Left ventricle myocardium inferior (tissue), 1 donor: Measurements from ENCODE around the gene SNAP29. TPM values are rescaled to one million over a fixed set of nuclear protein-coding genes. Genes with fewer than 3 reads are reported as not detected.
"Not testable (repeated sequence)": the region's sequence is repeated elsewhere in the genome, so short reads cannot be mapped to it uniquely, and the experiment has no call there.

Experiments
- DNase-seq: peaks from one replicate; pipeline ENCODE4 v3.0.0-alpha.2; 2020
- H3K27ac ChIP-seq: fragments of 200-600 bp; replicated peaks from 2 replicates; pipeline ENCODE4 v1.8.0; 2021
- H3K27me3 ChIP-seq: fragments of 200-600 bp; 2 replicates; pipeline ENCODE4 v1.8.0; 2021; ENCODE audit warnings: low read depth
- H3K36me3 ChIP-seq: fragments of 200-600 bp; 2 replicates; pipeline ENCODE4 v1.8.0; 2021
- H3K4me1 ChIP-seq: fragments of 200-600 bp; 2 replicates; pipeline ENCODE4 v1.8.0; 2021
- H3K4me3 ChIP-seq: fragments of 200-600 bp; 2 replicates; pipeline ENCODE4 v1.8.0; 2021; ENCODE audit warnings: mild to moderate bottlenecking, moderate library complexity
- H3K9me3 ChIP-seq: fragments of 200-600 bp; replicated peaks from 2 replicates; pipeline ENCODE4 v1.8.0; 2021
- CTCF ChIP-seq: fragments of 200-600 bp; IDR thresholded peaks from 2 replicates; pipeline ENCODE4 v1.8.0; 2021; ENCODE audit warnings: antibody characterized with exemption, mild to moderate bottlenecking, borderline replicate concordance
- intact Hi-C: fragments of 100-400 bp; cut with micrococcal nuclease; formaldehyde crosslinking; loops from one replicate; pipeline ENCODE4 v1.11.0; 2022
- total RNA-seq: library from RNA; stranded (reverse); fragmentation: NEBNext Ultra II Directional; extraction: Animal tissue kit (Norgen Biotek cat#: 25700); gene quantifications from one replicate; pipeline ENCODE4 v1.2.1, GENCODE V29; 2021
- donor health status: DM: no; HTN: yes; CAD: no; lungs with severe emphysema.

SNAP29 gene
- total RNA-seq, 1 donor from 2014 or later: 25.8 TPM

DNA sequence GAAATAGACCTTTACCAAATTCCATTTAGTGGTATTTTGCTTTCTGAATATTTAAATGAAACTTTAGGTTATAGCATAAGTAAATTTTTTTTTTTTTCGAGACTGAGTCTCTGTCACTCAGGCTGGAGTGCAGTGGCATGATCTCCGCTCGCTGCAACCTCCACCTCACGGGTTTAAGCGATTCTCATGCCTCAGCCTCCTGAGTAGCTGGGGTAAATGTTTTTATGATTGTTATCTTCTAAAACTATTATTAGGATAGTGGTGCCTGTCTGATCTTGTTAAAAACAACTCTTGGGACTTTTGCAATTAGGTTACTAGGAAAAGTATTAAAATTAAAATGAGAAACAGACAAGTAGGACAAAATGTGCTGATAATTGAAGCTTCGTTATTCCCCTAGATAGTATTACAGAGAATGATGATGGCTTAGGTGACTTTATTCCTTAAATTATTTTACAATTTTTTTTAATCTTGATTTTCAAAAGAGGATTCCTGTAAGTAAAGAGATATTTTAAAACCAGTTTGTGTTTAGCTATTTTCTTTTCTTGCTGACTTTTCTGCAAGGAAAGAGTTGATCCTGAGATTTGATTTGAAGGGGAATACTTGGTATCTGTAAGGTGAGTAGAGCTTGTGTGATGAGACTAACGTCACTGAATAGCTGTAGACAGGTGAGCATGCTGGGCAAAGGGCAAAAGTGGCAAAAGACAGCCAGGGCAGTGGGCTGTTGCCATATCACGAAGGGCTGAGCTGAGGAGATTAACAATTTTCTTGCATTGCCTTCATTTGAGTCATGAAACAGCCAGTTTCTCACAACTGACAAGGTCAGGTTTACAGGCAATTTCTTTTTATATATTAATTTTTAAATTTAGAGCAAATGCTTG, 79.2 kb downstream of the SNAP29 start:
- H3K27ac ChIP-seq: no peak overlapping the region
- TF ChIP-seq CTCF: no peak
- peaks cover 36% of the 10 kb centered on the region for H3K36me3 ChIP-seq
- intact Hi-C loops: no loop called here
- H3K27me3 ChIP-seq: no peaks in the 10 kb centered on the region
- H3K4me1 ChIP-seq: peaks cover 73% of the 10 kb centered on the region
- no peak overlapping the region for H3K4me3 ChIP-seq
- DNase-seq: no peak
- no peaks in the 10 kb centered on the region for H3K9me3 ChIP-seq

DNA sequence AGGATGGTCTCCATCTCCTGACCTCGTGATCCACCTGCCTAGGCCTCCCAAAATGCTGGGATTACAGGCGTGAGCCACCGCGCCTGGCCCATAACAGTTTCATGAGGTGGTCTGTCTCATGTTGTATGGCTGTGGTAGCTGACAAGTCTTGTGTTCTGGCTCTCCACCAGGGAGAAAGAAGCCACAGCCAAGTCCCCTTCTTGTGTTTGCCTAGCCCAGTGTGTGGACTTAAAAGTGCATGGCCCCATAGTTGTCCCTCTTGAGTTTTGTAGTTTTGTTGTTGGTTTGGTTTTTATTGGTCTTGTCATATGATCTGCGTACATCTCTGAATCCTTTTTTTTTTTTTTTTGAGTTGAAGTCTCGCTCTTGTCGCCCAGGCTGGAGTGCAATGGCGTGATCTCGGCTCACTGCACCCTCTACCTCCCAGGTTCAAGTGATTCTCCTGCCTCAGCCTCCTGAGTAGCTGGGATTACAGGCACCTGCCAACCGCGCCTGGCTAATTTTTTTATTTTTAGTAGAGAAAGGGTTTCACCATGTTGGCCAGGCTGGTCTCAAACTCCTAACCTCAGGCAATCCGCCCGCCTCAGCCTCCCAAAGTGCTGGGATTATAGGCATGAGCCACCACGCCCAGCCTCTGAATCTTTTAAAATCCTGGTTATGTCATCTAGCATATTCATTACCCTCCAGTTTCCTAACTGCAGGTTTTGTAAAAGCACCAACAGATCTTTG, 80.8 kb downstream of the SNAP29 start:
- H3K27ac ChIP-seq, intact Hi-C loops, DNase-seq, H3K27me3 ChIP-seq, H3K4me3 ChIP-seq, H3K9me3 ChIP-seq: not testable (repeated sequence)
- Histone ChIP-seq H3K36me3 (peaks cover 25% of the 10 kb centered on the region), H3K4me1 (peaks cover 74% of the 10 kb centered on the region)

GRCh38 chr22:20940186-20940651, 81.4 kb downstream of the SNAP29 start:
- no peak for DNase-seq
- intact Hi-C loops: no loop called here
- H3K4me1 ChIP-seq: peaks cover 75% of the 10 kb centered on the region
- H3K4me3 ChIP-seq: no peak overlapping the region
- H3K27ac ChIP-seq: no peak overlapping the region
- H3K9me3 ChIP-seq: no peaks in the 10 kb centered on the region
- TF ChIP-seq CTCF: no peak
- H3K27me3 ChIP-seq: no peaks in the 10 kb centered on the region
- peaks cover 19% of the 10 kb centered on the region for H3K36me3 ChIP-seq

Other genes starting within 250 kb of the SNAP29 start
- gene SERPIND1, start 84.9 kb upstream of the SNAP29 start, total RNA-seq: 0.16 TPM
- 40.5 TPM for gene PI4KA, start 196 bp upstream of the SNAP29 start, total RNA-seq
- gene CRKL, start 58.4 kb downstream of the SNAP29 start, total RNA-seq: 52.6 TPM
- 0.47 TPM for gene AIFM3, start 108.2 kb downstream of the SNAP29 start, total RNA-seq
- gene LZTR1, start 123.3 kb downstream of the SNAP29 start, total RNA-seq: 18.1 TPM
- 17.8 TPM for gene THAP7, start 143.1 kb downstream of the SNAP29 start, total RNA-seq
- gene P2RX6, start 156.2 kb downstream of the SNAP29 start, total RNA-seq: 3.5 TPM
- gene SLC7A4, start 173.6 kb downstream of the SNAP29 start, total RNA-seq: 0.25 TPM
- not detected for gene LRRC74B, start 186.9 kb downstream of the SNAP29 start, total RNA-seq